Stimulated activated CD4-positive, alpha-beta T cell treated with anti-CD3 and anti-CD28 coated beads, Interleukin-2, amount 100 ng/mL, for 48 hours (primary cell): ENCODE measurements around the gene NR1D2.
"Not testable (repeated sequence)": the region's sequence is repeated elsewhere in the genome, so short reads cannot be mapped to it uniquely, and the experiment has no call there.

ENCODE experiments used
- DNase-seq, 2 donors: peaks; one replicate each; pipeline ENCODE4 v3.0.0-alpha.2; 2020

Gene NR1D2

DNA sequence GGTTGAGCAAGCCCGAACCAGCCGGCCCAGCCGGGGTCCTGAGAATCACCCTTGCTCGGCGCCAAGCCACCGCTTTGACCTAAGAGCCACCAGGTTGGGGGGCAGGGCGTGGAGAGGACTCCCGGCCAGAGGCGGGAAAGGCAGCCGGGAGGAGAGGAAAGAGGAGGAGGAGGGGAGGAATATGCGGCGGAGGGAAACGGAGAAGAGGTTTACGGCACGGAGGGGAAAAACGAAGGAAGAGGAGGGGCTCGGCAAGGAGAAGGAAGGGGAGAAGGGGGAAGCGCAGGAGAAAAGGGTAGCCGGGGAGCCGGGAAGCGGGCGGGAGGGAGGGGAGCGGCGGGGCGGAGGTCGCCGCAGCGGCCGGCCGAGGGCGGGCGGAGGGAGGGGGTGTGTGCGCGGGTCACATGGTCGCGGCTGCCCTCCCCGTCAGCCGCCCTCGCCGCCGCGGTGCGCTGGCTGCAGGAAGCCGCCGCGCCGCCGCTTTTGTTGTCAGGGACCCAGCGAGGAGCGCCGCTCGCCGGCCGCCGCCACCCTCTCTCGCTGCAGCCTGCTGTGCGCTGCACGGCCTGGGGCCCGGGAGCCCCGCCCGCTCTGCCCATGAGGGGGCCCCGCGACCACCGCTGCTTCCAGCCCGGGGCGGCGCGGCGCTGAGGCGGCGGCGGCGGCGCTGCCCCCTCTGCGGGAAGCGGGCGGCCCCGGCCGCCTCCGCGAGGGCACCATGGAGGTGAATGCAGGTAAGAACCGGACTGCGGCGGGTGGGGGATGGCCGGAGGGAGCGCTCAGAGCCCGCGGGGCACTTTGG lies at the start of gene NR1D2:
Gene NR1D2 (plus strand): TSS at position 426 of the 802 bp plus-strand sequence. CDS start 293 bp downstream, at position 719.
- DNase-seq: peak; percentile 65

DNA sequence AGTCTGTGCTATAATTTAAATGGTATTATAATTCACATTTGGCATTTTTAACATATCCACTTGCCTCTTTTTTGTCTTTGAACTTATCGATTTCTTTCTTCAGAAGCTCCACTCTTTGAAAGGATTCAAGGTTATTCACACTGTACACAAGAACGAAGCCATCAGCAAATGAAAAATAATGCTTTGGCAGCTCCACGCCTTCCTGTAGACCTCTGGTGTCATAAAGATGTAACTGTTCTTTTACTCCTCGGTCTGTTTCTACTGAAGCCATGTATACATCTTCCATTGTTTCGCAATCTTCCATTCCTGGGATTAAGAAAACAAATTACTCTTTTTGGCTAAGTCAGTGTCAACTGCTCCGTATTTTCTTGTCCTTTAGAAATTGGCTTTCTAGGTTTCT lies 44.3 kb upstream of the NR1D2 start:
- DNase-seq: no peak

DNA sequence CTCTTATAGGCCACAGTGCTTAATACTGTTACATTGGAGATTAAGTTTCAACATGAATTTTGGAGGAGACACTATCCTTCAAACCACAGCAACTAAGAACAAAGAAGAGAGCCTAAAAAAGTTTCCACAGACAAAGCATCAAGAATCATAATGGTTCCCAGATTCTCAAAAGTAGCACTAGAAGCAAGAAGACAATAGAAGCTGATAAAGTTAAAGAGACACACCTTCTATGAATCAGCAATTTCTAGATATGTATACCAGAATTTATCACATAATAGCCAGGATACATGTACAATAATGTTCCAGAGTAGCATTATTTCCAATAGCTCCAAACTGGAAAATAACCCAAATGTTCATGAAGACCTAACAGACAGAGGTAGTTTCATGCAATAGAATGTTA lies 40.5 kb upstream of the NR1D2 start:
- DNase-seq: no peak

DNA sequence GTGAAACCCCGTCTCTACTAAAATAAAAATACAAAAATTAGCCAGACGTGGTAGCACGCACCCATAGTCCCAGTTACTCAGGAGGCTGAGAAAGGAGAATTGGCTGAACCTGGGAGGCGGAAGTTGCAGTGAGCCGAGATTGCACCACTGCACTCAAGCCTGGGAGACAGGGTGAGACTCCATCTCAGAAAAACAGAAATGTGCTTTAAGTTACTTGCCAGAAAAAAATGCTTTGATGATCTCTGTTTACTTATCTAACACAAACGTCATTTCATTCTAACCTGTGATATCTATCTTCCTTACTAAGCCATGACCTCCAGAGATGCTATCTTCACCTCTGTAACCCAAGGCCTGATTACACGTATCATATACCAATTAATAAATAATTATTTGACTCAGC lies 35.7 kb upstream of the NR1D2 start:
- no peak for DNase-seq

DNA sequence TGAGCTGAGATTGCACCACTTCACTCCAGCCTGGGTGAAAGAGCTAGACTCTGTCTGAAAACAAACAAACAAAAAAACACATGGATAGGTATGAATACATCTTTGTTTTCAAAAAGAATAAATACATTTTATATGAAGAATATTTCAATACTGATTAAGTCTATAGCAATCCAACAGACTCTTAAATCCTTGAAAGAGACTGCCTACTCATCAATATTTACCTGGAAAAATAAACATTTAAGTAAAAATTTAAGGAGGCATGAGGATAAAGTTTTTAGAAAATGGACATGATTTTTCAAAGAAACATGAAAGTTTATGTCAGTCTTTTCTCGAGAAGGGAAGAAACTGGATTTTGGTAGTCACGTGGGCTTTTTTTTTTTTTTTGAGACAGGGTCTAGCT lies 33.7 kb upstream of the NR1D2 start:
- no peak for DNase-seq

DNA sequence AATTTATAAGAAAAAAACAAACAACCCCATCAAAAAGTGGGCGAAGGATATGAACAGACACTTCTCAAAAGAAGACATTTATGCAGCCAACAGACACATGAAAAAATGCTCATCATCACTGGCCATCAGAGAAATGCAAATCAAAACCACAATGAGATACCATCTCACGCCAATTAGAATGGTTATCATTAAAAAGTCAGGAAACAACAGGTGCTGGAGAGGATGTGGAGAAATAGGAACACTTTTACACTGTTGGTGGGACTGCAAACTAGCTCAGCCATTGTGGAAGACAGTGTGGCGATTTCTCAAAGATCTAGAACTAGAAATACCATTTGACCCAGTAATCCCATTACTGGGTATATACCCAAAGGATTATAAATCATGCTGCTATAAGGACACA lies 32.8 kb upstream of the NR1D2 start:
- DNase-seq: not testable (repeated sequence)

DNA sequence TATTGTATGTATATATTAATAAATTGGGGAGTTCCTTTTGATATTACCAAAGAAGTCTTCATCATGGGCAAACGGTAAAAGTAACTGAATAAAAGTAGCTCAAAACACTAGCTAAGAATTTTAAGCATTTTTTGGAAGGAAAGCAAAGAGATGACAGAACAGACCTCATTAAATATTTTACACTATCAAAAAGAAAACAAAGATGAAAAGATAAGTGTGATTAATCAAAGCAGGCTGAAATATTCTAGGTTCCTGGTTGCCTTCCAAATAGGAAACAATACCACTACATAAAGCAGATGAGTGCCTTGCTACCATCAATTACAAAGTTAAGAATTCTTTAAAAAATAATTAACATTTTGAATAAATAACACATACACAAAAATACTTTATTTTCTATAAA lies 31.9 kb upstream of the NR1D2 start:
- DNase-seq: no peak

DNA sequence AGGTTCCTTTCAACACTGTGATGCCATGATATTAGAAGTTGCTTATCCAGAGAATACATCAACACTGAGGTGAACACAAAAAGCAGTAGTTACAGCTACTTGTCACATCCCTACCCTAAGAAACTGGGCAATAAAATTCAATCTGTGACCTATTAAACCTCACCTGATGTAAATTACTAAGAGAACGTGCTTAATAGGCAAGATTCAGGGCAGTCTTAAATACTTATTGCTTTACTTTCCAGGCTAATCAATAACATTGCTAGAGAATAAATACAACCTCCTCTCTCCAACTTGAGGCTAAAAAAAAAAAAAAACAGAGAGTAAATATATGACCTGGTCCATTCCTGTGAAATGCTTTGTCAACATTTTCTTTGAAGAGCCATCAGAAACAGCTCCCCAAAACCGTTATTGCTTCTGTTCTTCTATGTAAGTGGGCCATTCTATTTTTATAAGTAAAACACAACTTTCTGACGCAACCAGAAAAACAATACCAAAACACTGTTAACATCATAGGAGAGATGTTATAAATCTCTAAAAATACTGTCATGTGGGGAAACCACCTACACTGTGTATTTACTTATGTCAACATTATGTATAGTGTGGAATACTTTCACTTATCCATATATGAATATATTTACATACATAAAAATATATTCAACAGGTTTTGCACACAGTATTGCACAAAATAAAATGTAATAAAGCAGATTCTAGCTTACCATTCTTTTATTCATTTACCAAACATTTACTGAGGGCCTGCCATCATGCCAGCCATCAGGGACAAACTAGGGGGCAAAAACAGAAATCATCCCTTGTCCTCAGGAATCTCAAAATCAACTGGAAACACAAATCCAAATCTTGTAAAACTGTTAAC lies 31.0 kb upstream of the NR1D2 start:
- DNase-seq: no peak

DNA sequence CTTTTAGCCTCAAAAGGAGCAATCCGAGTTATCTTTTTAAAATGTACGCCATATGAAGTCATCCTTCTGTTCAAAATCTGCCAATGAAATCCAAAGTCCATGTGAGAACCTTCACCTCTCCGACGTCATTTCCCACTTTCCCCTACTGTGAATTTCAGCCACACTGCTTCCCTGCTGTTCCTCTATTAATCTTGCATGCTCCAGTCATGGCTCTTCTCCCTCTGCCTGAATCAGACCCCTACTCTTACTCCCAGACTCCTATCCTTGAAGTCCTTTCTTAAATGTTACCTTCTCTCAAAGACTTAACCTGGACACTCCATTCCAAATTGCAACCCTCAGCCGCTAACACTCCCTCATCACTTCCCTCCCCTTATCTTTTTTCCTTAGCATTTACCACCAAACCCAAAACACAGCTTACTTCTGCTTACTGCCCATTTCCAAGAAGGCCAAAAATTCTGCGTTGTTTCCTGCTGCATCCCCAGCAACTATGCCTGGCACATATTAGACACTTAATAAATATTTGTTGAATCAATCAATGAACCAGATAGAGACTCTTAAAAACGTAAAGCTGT lies 29.5 kb upstream of the NR1D2 start:
- DNase-seq: no peak

DNA sequence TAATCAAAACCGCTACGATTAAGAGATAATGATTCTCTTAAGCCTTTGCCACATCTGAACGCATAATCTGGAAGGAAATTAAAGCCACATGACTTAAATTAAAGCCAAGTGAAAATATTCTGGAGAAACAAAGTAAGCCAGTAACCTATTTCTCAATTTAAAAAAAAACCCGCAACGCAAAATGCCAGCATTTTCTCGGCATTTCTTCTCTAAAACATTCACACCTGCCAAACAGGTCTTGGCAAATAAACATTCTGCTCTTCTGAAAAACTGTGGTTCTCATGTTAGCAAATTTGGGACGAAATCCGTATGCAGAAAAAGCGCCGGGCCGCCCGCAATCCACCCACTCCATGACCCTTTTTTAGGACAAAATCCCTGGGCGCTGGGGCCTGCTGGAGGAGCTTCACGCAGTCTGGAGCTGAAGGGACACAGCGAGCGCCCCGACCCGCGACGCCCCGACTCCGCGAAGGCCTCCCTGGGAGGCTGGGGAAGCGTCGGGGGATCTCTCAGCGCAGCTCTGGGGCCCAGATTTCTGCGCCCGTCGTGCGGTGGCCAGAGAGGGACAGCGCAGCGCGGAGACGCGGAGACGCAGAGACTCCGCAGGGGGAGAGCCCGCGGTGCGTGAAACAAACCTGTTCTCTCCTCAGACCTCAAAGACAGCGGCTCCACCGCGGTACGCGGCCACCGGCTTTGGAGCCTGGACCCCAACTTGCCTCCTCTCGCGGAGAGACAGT lies 28.8 kb upstream of the NR1D2 start:
- no peak for DNase-seq

DNA sequence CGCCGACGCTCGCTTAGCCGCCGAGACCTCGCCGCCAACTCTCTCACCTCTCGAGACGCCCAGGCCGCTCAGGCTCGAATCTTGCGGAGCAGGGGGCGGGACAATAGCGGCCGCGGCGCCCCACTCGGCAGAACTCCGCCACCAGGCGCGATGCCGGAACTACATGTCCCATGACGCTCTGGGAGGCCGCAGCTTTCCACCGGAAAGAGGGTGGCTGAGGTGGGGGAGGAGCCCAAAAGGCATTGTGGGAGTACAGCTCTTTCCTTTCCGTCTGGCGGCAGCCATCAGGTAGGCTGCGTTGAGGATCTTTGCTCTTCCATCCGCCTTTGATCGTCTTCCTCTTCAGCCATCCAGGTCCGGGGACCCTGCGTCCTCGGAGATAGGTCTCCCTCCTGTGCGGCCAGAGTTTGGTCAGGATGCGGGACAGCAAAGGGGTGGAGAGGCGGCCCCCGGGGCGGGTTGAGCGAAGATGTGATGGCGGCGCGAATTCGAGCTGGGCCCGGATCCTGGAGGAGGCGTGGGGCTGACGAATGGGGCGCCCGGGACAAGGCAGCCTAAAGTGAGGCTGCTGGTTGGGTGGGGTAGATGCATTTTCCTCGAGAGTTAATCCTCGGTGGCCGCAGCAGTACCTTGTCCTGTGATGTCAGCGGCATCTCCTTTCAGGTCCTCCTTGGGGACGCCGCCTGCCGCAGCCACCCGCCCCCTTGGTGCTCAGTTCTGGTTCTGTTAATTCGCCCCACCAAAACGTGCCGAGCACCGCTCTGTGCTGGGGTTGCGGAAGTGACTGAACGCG lies 28.0 kb upstream of the NR1D2 start, which contains the start of the genes NKIRAS1 and RPL15:
Gene NKIRAS1 (minus strand): TSS at position 105 of the 793 bp plus-strand sequence. CDS start 6,086 bp downstream, outside the sequence.
Gene RPL15 (plus strand): TSS at position 247 of the 793 bp plus-strand sequence. CDS start 728 bp downstream, outside the sequence.
- peak; percentile 91 to 92 for DNase-seq

DNA sequence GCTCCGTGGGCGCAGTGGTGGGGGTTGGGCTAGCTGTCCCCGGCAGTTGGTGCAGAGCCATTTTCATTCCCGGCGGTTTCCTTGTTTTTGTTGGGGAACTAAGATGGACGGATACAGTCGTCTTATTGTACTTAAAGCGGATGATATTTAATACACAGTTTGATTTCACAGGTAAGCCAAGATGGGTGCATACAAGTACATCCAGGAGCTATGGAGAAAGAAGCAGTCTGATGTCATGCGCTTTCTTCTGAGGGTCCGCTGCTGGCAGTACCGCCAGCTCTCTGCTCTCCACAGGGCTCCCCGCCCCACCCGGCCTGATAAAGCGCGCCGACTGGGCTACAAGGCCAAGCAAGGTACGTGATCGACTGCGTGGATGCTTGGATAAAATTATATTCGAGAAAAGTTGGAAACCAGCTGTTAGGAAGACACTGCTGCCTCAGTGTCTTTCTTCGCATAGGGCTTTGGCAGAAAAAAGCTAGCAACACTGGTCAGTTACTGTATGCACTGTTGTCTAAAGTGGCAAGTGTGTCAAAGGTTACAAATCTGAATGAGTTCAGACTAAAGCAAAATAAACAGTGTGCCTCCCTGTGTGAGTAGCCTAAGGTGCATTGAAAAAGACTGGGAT lies 27.3 kb upstream of the NR1D2 start:
- peak in 1 of 2 donors; percentile 69 for DNase-seq

DNA sequence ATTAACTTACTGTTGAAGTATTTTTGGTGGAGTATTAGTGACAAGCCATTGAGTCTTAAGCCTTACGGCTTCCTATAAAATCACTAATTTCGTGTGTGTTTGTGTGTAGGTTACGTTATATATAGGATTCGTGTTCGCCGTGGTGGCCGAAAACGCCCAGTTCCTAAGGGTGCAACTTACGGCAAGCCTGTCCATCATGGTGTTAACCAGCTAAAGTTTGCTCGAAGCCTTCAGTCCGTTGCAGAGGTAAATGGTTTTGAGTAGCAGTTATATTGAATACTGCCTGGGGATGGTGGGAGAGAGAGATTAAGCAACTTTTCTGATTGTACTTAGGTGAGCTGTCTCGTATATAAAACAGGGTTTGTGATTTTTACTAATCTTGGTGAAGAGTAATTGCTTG lies 26.8 kb upstream of the NR1D2 start:
- not testable (repeated sequence) for DNase-seq

DNA sequence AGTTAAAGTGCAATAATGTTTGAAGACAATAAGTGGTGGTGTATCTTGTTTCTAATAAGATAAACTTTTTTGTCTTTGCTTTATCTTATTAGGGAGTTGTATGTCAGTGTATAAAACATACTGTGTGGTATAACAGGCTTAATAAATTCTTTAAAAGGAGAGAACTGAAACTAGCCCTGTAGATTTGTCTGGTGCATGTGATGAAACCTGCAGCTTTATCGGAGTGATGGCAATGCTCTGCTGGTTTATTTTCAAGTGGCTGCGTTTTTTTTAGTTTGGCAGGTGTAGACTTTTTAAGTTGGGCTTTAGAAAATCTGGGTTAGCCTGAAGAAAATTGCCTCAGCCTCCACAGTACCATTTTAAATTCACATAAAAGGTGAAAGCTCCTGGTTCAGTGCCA lies 25.5 kb upstream of the NR1D2 start:
- no peak for DNase-seq

DNA sequence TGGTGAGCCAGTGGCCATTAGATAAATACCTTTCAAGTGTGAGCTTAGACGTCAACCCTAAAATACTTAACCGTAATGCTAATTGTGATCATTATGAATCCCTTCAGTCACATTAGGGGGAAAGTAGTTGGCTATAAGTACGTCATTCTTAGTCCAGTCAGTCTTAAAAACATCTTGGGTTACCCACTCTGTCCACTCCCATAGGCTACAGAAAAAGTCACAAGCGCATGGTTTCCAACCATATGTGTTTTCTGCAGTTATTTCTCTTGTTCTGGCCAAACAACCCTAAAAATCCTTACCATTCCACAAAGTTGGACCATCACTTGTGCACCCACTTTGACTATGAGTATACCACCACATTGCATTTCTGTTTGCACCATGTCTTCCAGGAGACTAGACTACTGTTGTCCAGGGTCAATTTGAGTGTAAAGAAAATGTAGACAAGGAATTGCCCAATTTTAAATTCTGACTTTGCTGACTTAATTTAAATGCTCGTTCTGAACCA lies 24.9 kb upstream of the NR1D2 start:
- DNase-seq: no peak

DNA sequence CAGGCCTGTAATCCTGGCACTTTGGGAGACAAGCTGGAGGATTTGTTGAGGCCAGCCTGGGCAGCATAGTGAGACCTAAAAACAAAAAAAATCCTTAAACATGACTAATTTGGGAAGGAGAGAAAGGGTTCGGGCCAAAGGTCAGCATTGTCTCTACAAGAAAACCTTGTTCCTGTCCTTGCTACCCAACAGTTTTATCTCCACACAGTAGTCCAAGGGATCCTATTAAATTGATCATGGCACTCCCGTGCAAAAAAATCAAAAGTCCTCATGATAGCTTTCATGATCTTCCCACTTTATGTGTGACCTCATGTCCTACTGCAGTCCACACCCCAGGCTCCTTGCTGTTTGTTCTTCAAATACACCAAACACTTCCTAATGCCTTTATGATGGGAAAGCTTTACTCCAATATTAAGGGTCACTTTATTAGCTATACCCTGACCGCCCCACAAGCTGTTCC lies 24.0 kb upstream of the NR1D2 start:
- DNase-seq: no peak

DNA sequence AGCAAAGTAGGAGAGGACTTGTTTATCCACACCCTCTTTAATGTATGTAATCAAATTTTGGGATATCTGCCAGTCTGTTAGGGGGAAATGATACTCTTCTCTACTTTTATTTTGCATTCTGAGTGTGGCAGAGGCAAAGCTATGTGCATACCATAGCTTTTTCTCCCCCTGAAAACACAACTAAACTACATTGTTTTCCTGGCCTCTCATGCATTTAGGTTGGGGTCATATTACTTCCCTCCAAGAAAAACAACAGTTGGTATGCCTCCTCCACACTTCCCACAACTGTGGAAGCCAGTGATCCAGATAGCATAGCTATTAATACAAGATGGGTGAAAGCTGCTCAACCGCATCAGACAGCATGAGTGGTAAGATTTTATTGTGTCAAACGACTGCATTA lies 21.3 kb upstream of the NR1D2 start:
- DNase-seq: no peak

DNA sequence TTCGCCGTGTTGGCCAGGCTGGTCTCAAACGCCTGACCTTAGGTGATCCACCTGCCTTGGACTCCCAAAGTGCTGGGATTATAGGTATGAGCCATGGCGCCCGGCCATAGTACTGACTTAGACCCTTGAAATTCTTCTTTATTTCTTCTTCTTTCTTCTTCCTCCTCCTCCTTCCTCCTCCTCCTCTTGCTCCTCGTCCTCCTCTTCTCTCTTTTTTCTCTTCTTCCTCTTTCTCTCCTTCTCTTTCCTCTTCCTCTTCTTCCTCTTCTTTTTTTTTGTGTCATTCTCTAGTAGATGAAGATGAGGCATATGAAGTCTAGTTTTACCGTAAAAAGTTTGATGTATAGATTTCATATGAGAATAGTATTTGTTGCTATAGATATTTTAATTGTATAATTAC lies 18.8 kb upstream of the NR1D2 start:
- DNase-seq: no peak

DNA sequence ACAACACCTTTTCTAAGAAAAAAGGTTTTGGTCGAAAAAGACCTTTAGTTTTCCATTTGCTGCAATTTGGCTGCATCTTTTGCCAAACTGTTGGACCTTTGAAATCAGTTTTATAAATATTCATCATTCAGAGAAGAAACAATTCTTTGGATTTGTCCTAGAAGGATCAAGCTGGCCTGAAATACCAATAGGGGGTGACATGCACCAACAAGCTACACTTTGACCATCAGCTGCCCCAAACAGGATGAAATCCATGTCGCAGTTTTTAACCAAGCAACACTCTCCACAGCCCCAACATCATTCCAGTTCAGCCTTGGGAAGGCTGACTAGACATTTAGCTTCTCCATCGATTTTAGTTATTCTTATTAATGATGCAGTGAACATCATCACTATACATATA lies 18.4 kb upstream of the NR1D2 start:
- no peak for DNase-seq

DNA sequence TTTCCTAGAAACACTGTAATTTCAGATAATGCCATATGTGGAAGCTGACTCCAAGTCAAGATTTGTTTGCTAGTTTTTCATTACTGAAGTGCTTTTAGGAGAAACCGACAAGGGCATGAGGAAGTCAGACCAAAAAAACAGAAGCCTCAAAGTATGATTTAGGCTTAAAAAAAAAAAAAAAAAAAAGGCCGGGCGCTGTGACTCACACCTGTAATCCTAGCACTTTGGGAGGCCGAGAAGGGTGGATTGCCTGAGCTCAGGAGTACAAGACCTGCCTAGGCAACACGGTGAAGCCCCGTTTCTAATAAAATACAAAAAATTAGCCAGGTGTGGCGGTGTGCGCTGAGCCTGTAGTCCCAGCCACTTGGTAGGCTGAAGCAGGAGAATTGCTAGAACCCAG lies 16.6 kb upstream of the NR1D2 start:
- no peak for DNase-seq

DNA sequence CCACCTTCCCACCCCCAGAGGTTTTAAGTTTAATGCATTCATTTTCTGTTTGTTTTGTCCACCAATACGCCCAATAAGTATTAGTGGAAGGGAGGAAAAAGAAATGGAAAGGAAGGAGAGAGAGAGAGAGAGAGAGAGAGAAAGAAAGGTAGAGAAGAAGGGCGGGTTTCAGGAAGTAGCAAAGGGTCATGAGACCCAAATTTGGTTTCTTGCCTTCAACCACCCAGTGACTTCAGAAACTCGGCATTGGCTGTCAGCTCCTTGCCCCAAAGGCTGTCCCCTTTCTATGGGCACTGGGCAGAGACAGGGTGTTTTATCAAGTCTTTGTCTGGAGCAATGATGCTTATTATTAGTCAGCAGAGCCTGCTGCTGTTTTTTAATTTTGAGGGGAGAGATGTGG lies 13.5 kb upstream of the NR1D2 start:
- DNase-seq: no peak
